DND-41 (cell line): ENCODE results near the gene APBB1IP.

ENCODE experiments used
- CTCF ChIP-seq: IDR thresholded peaks from 2 replicates; pipeline ENCODE4 v1.5.1; 2012; ENCODE audit warnings: borderline replicate concordance, low read length, moderate library complexity, mild to moderate bottlenecking; ENCODE audit not compliant: poor library complexity, severe bottlenecking; ENCODE audit errors: extremely low read depth
- EZH2 ChIP-seq: IDR thresholded peaks from 3 replicates; pipeline ENCODE4 v1.6.1; 2012; ENCODE audit warnings: borderline replicate concordance, low read depth, mild to moderate bottlenecking, moderate library complexity, low read length, inconsistent platforms; ENCODE audit not compliant: severe bottlenecking

GRCh38 chr10:26502986-26503385, 64.8 kb downstream of the APBB1IP start:
- TF ChIP-seq CTCF (no peak), EZH2 (no peak)
